Neutrophil (primary cell): ENCODE data around the gene HSF2BP.
"Not testable (repeated sequence)": the region's sequence is repeated elsewhere in the genome, so short reads cannot be mapped to it uniquely, and the experiment has no call there.

ENCODE experiments used
- H3K27ac ChIP-seq: fragments of 200-600 bp; sonication (generic); 2 replicates; pipeline ENCODE4 v1.5.1; 2016; ENCODE audit warnings: mild to moderate bottlenecking, moderate library complexity
- H3K27me3 ChIP-seq: fragments of 200-600 bp; sonication (generic); 2 replicates; pipeline ENCODE4 v1.6.0; 2016; ENCODE audit warnings: mild to moderate bottlenecking
- H3K36me3 ChIP-seq: fragments of 200-600 bp; sonication (generic); 2 replicates; pipeline ENCODE4 v1.5.1; 2017
- H3K4me1 ChIP-seq, 2 experiments: fragments of 200-600 bp in 1 of 2; sonication (generic) in 1 of 2; 1 replicate in 1 of 2; 2 replicates in 1 of 2; pipeline versions ENCODE4 v1.5.1 to v1.6.1; 2013 to 2016; ENCODE audit warnings: low read depth in 1 of 2, low read length in 1 of 2, mild to moderate bottlenecking in 1 of 2, moderate library complexity in 1 of 2; ENCODE audit not compliant: control insufficient read depth in 1 of 2, insufficient read depth in 1 of 2
- H3K4me3 ChIP-seq, 2 experiments: fragments of 200-600 bp in 1 of 2; sonication (generic) in 1 of 2; 1 replicate in 1 of 2; 2 replicates in 1 of 2; pipeline ENCODE4 v1.5.1; 2013 to 2016; ENCODE audit warnings: low read depth in 1 of 2, low read length in 1 of 2, mild to moderate bottlenecking in 1 of 2, moderate library complexity in 1 of 2
- H3K9me3 ChIP-seq: fragments of 200-600 bp; sonication (generic); 2 replicates; pipeline ENCODE4 v1.5.1; 2016
- CTCF ChIP-seq: fragments of 200-600 bp; sonication (generic); IDR thresholded peaks from 2 replicates; pipeline ENCODE4 v1.5.1; 2016; ENCODE audit warnings: antibody characterized with exemption

Gene HSF2BP

GRCh38 chr21:43597052-43597451 is 62.2 kb downstream of the HSF2BP start:
- no peak overlapping the region for H3K27ac ChIP-seq
- no peak for TF ChIP-seq CTCF

GRCh38 chr21:43596616-43597015 is 62.7 kb downstream of the HSF2BP start:
- Histone ChIP-seq H3K27ac (no peak overlapping the region), H3K36me3 (no peaks in the 10 kb centered on the region), H3K4me3 (no peak overlapping the region), H3K9me3 (no peaks in the 10 kb centered on the region), H3K4me1 (no peaks in the 10 kb centered on the region), H3K27me3 (peaks cover 3% of the 10 kb centered on the region)
- no peak for TF ChIP-seq CTCF

More at GRCh38 chr21:43597052-43597451, 62.2 kb downstream of the HSF2BP start:
- no peaks in the 10 kb centered on the region for H3K4me1 ChIP-seq
- H3K36me3 ChIP-seq, result no peaks in the 10 kb centered on the region
- H3K9me3 ChIP-seq, result no peaks in the 10 kb centered on the region
- H3K27me3 ChIP-seq, result peaks cover 3% of the 10 kb centered on the region
- no peak overlapping the region for H3K4me3 ChIP-seq

- not testable (repeated sequence) for H3K9me3 ChIP-seq, H3K4me1 ChIP-seq, H3K27me3 ChIP-seq, H3K4me3 ChIP-seq, H3K27ac ChIP-seq, H3K36me3 ChIP-seq
Observed at GRCh38 chr21:43595769-43596168, 63.5 kb downstream of the HSF2BP start.

- H3K9me3 ChIP-seq, result no peaks in the 10 kb centered on the region
- peaks cover 3% of the 10 kb centered on the region for H3K27me3 ChIP-seq
- no peak for TF ChIP-seq CTCF
- no peak overlapping the region for H3K27ac ChIP-seq
- no peaks in the 10 kb centered on the region for H3K36me3 ChIP-seq
- H3K4me1 ChIP-seq, result no peaks in the 10 kb centered on the region
- H3K4me3 ChIP-seq, result no peak overlapping the region
Observed at GRCh38 chr21:43593078-43593477, 66.2 kb downstream of the HSF2BP start.

- H3K4me3 ChIP-seq, result no peak overlapping the region
- H3K27me3 ChIP-seq, result peaks cover 3% of the 10 kb centered on the region
- H3K27ac ChIP-seq, result no peak overlapping the region
- no peaks in the 10 kb centered on the region for H3K4me1 ChIP-seq
- no peaks in the 10 kb centered on the region for H3K36me3 ChIP-seq
- TF ChIP-seq CTCF, result no peak
- H3K9me3 ChIP-seq, result no peaks in the 10 kb centered on the region
Observed at GRCh38 chr21:43591571-43591970, 67.7 kb downstream of the HSF2BP start.

GRCh38 chr21:43590194-43590593 is 69.1 kb downstream of the HSF2BP start:
- no peaks in the 10 kb centered on the region for H3K36me3 ChIP-seq
- H3K27ac ChIP-seq, result no peak overlapping the region
- no peak for TF ChIP-seq CTCF
- no peak overlapping the region for H3K4me3 ChIP-seq
- no peaks in the 10 kb centered on the region for H3K9me3 ChIP-seq
- H3K4me1 ChIP-seq, result peaks cover 0 to 4% of the 10 kb centered on the region in 2 experiments
- H3K27me3 ChIP-seq, result peaks cover 3% of the 10 kb centered on the region
